K562 (cell line): ENCODE measurements around the gene ANKMY2. TPM values are rescaled to one million over a fixed set of nuclear protein-coding genes. Genes with fewer than 3 reads are reported as not detected.
A peak's percentile ranks its signal among the peaks of the same experiment; 100 is the strongest.

Experiments used
- ATAC-seq: fragments of 200-7000 bp; cut with Tn5 transposase; 3 replicates; pipeline ENCODE4 v1.9.1; 2020; ENCODE audit warnings: moderate library complexity
- BruUV-seq: library from RNA; stranded (reverse); fragments of 400-500 nt; replicated peaks from 2 replicates; lab custom pipeline; 2021; lab: Mats Ljungman, UMichigan
- CTCF ChIA-PET: fragments of 300-600 bp; formaldehyde crosslinking; extraction: SDS; loops from one replicate; lab custom pipeline; 2021; ENCODE audit warnings: low intra/inter-chr PET ratio; lab: Yijun Ruan, JAX
- POLR2A ChIA-PET: fragments of 300-600, 350-650 bp; sonication (Branson Sonifier 250); formaldehyde crosslinking; extraction: SDS; loops from one replicate; lab custom pipeline; 2021; ENCODE audit warnings: antibody characterized with exemption, inconsistent platforms; lab: Yijun Ruan, JAX
- DNase-seq, 4 experiments: peaks; one replicate each; pipeline versions ENCODE4 v3.0.0 to v3.0.0-alpha.2; 2011 to 2018; ENCODE audit warnings: low spot score in 3 of 4, mixed read lengths in 3 of 4; ENCODE audit errors: extremely low read depth in 1 of 4
- FAIRE-seq: peaks from 2 replicates; lab custom pipeline; 2011; peaks lifted over from hg19 to GRCh38; lab: Jason Lieb, UNC
- H2AFZ ChIP-seq: 2 replicates; pipeline ENCODE4 v1.6.0; 2011; ENCODE audit warnings: low read depth, low read length, control low read depth, inconsistent platforms
- H3K27ac ChIP-seq: fragments of 200-600 bp; 3 replicates; pipeline ENCODE4 v1.8.0; 2011; ENCODE audit warnings: low read depth, mild to moderate bottlenecking, control low read depth, inconsistent platforms, low read length, moderate library complexity, mixed read lengths; ENCODE audit errors: extremely low read depth
- H3K27me3 ChIP-seq, 2 experiments: fragments of 300-600 bp in 1 of 2; 2 replicates in 1 of 2; 3 replicates in 1 of 2; pipeline versions ENCODE4 v1.6.0 to v1.8.0; 2011; ENCODE audit warnings: inconsistent platforms in 2 of 2, low read length in 2 of 2, mild to moderate bottlenecking in 1 of 2, mixed read lengths in 1 of 2, moderate library complexity in 1 of 2; ENCODE audit not compliant: control insufficient read depth in 2 of 2, insufficient read depth in 2 of 2
- H3K36me3 ChIP-seq: fragments of 300-600 bp; 3 replicates; pipeline ENCODE4 v1.8.0; 2011; ENCODE audit warnings: mild to moderate bottlenecking, low read length, inconsistent platforms; ENCODE audit not compliant: control insufficient read depth, insufficient read depth
- H3K4me1 ChIP-seq, 2 experiments: fragments of 200-600 bp in 1 of 2; replicated peaks in 1 of 2; 2 replicates in 1 of 2; 3 replicates in 1 of 2; pipeline versions ENCODE4 v1.5.1 to v1.8.0; 2011; ENCODE audit warnings: inconsistent platforms in 2 of 2, low read length in 2 of 2, mild to moderate bottlenecking in 1 of 2, mixed read lengths in 1 of 2, moderate library complexity in 1 of 2; ENCODE audit not compliant: control insufficient read depth in 2 of 2, insufficient read depth in 2 of 2
- H3K4me2 ChIP-seq: 2 replicates; pipeline ENCODE4 v1.6.1; 2011; ENCODE audit warnings: low read length, control low read depth, inconsistent platforms, mixed read lengths; ENCODE audit not compliant: insufficient read depth
- H3K4me3 ChIP-seq: fragments of 200-600 bp; sonication (generic), shearing (Covaris generic); 2 replicates; pipeline ENCODE4 v1.5.1; 2016; ENCODE audit warnings: control low read depth, inconsistent platforms
- H3K79me2 ChIP-seq: fragments of 200-600 bp; 3 replicates; pipeline ENCODE4 v1.8.0; 2011; ENCODE audit warnings: low read length, inconsistent platforms; ENCODE audit not compliant: control insufficient read depth, insufficient read depth
- H3K9ac ChIP-seq, 2 experiments: 2 replicates each; pipeline versions ENCODE4 v1.6.0 to v1.6.1; 2011; ENCODE audit warnings: low read depth in 2 of 2, low read length in 2 of 2, control low read depth in 1 of 2, inconsistent platforms in 1 of 2, mild to moderate bottlenecking in 1 of 2, mixed read lengths in 1 of 2; ENCODE audit not compliant: insufficient read depth in 1 of 2
- H3K9me1 ChIP-seq: one replicate; pipeline ENCODE4 v1.6.0; 2011; ENCODE audit warnings: inconsistent platforms, mild to moderate bottlenecking, low read length, moderate library complexity; ENCODE audit not compliant: control insufficient read depth, insufficient read depth
- H3K9me3 ChIP-seq: replicated peaks from 2 replicates; pipeline ENCODE4 v1.5.1; 2011; ENCODE audit warnings: low read depth, low read length, inconsistent platforms; ENCODE audit not compliant: control insufficient read depth, insufficient read depth
- H4K20me1 ChIP-seq: replicated peaks from 2 replicates; pipeline ENCODE4 v1.6.1; 2011; ENCODE audit warnings: low read length, inconsistent platforms, mixed read lengths; ENCODE audit not compliant: control insufficient read depth, insufficient read depth
- MIER1 ChIP-seq: fragments of 450-650 bp; IDR thresholded peaks from 2 replicates; pipeline ENCODE4 v1.6.1; 2016; ENCODE audit warnings: antibody characterized with exemption, mild to moderate bottlenecking, low read depth
- NKRF ChIP-seq: fragments of 450-650 bp; IDR thresholded peaks from 2 replicates; pipeline ENCODE4 v1.6.1; 2016; ENCODE audit warnings: borderline replicate concordance
- RB1 ChIP-seq: fragments of 450-650 bp; IDR thresholded peaks from 2 replicates; pipeline ENCODE4 v1.6.1; 2017; ENCODE audit warnings: low read depth, mild to moderate bottlenecking
- RFX1 ChIP-seq: fragments of 450-650 bp; IDR thresholded peaks from 2 replicates; pipeline ENCODE4 v1.6.1; 2016; ENCODE audit warnings: mild to moderate bottlenecking, moderate library complexity
- TEAD4 ChIP-seq, 2 experiments: sonication (generic) in 1 of 2; formaldehyde crosslinking in 1 of 2; IDR thresholded peaks; 2 replicates each; pipeline versions ENCODE4 v1.6.1 to v1.8.0; 2012 to 2022; ENCODE audit warnings: borderline replicate concordance in 1 of 2, inconsistent platforms in 1 of 2, low read length in 1 of 2, mild to moderate bottlenecking in 1 of 2, missing genetic modification reagents in 1 of 2
- in situ Hi-C: fragments of 300-500 bp; cut with MboI; formaldehyde crosslinking; loops from 4 replicates; pipeline ENCODE4 v1.15.0; 2018; ENCODE audit warnings: inconsistent platforms, mixed read lengths
- intact Hi-C: fragments of 100-400 bp; cut with micrococcal nuclease; formaldehyde crosslinking; loops from 2 replicates; pipeline ENCODE4 v1.14.2; 2022
- polyA plus RNA-seq, 8 experiments: library from polyadenylated mRNA; depleted of rRNA in 4 of 8; stranded (reverse) in 5 of 8; unstranded in 3 of 8; fragments of >200 nt; fragmentation: Nextera tagmentation in 2 of 8; fragmentation: Illumina TruSeq in 1 of 8; extraction: Ambion mirVana in 2 of 8; extraction: Trizol in 1 of 8; gene quantifications; 2 replicates each; pipeline versions ENCODE4 v1.2.1 to v1.2.3, GENCODE V29; 2011 to 2014; ENCODE audit warnings: inconsistent platforms in 1 of 8, missing spikeins in 1 of 8
- total RNA-seq, 7 experiments: library from RNA; depleted of rRNA in 6 of 7; stranded (reverse); fragments of >200 nt in 6 of 7; fragmentation: Illumina TruSeq in 2 of 7; extraction: Trizol in 2 of 7; gene quantifications; 2 replicates each; pipeline versions ENCODE4 v1.2.1 to v1.2.3, GENCODE V29; 2011 to 2021; ENCODE audit warnings: low replicate concordance in 1 of 7

The ANKMY2 gene
- total and polyA plus RNA-seq, 9 of the 15 experiments (the other 6 are each of a cell fraction or from before 2014, with no cell fraction given) = 38.9 to 71.5 (median 48.8) TPM

- TF ChIP-seq NKRF (no peak), MIER1 (no peak)
These were observed 41.5 kb downstream of the ANKMY2 start (continued) for GRCh38 chr7:16604054-16604453.

GRCh38 chr7:16603633-16604032 lies 41.9 kb downstream of the ANKMY2 start:
- CTCF ChIA-PET = no interaction called here
- Histone ChIP-seq H3K4me1 (no peaks in the 10 kb centered on the region), H3K9me3 (no peaks in the 10 kb centered on the region), H3K4me2 (no peak overlapping the region), H3K9me1 (no peaks in the 10 kb centered on the region), H4K20me1 (no peaks in the 10 kb centered on the region), H3K27me3 (no peaks in the 10 kb centered on the region), H3K36me3 (peaks cover 79% of the 10 kb centered on the region), H3K9ac (no peak overlapping the region), H3K27ac (no peak overlapping the region)
- intact Hi-C loops = loop anchor here (5.0 kb wide), 1 partner anchor 314 kb away; no protein-coding TSS in a partner anchor
- no peak for ATAC-seq
- no TSS peak for BruUV-seq
- TF ChIP-seq RFX1 = peak; percentile 61
- TF ChIP-seq RB1 = no peak
- TF ChIP-seq TEAD4 (IDR thresholded peaks at IDR 0.05; ENCODE audit: low read length) = no peak
- TF ChIP-seq TEAD4 (CRISPR knock-in tag; IDR thresholded peaks at IDR 0.05; ENCODE audit: borderline replicate concordance) = no peak
- TF ChIP-seq, all 486 proteins: peak for 1
- Histone ChIP-seq H3K4me3 (no peak overlapping the region), H2AFZ (no peak overlapping the region), H3K79me2 (no peaks in the 10 kb centered on the region)
- in situ Hi-C loops = no loop called here
- peak; percentile 26 for FAIRE-seq
- DNase-seq = no peak
- POLR2A ChIA-PET = interaction anchor here (1.1 kb wide), 1 partner anchor 12 kb away, joined by 3 read pairs; no protein-coding TSS in a partner anchor
